Activated T-cell treated with anti-CD3 and anti-CD28 coated beads for 1 hour (primary cell): ENCODE data around the gene SLX9.
"Not testable (repeated sequence)": the region's sequence is repeated elsewhere in the genome, so short reads cannot be mapped to it uniquely, and the experiment has no call there.

Experiments
- DNase-seq: peaks from one replicate; pipeline ENCODE4 v3.0.0-alpha.2; 2020; ENCODE audit warnings: low read depth

The SLX9 gene

GRCh38 chr21:45019887-45020537 lies 80.2 kb downstream of the SLX9 start:
- no peak for DNase-seq

DNA sequence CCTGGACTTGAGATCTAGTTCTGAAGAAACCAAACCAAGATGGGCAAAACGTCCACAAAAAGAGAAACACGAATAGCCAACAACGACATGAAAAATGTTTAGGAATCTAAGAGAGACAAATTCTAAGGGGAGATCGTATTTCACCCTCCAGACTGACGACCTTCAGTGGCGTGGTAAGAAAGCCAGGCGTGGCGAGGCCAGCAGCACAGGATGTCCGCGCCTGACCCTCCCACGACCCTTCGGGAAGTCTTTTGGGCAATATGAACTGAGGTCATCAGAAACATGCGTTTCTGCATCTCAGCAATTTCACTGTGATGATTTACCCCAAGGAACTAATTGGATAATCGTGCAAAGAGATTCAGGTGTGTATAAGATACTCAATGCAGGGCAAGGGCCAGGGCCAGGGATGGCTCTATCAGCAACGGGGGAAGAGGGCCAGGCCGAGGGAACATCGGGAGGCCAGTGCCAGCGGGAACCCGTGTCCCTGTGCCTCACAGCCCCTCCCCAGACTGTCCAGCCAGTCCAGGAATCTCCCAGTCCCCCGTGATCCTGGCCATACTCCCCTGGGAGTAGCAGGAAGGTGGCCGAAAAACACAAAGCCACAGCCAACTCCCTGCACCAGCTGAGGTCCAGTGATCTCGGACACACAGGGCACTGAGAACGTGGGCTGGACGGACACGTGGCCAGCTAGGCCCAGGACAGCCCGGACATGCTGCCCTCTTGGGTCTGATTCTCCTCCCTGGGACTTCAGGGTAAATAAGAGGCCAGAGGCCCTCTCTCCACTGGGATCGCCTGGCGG lies 81.0 kb downstream of the SLX9 start:
- DNase-seq, result no peak

- no peak for DNase-seq
Observed at GRCh38 chr21:45021428-45022347, 81.9 kb downstream of the SLX9 start.

DNA sequence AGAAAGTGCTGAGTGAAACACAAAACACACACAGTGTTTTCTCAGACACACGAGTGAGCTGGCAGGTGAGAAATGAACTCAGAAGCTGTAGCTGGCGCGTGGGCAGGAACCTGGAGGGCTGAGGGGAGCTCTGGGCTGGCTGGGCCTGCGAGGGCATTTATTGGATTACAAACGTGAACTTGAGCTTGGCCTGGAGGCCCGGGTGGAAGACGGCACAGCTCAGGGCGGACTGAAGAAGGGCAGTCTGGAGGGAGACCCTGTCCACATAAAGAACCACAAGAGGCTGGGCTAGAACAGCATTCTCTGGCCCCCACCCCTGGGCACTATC lies 82.5 kb downstream of the SLX9 start:
- no peak for DNase-seq

- no peak for DNase-seq
Observed at GRCh38 chr21:45022736-45023135, 82.9 kb downstream of the SLX9 start.

DNA sequence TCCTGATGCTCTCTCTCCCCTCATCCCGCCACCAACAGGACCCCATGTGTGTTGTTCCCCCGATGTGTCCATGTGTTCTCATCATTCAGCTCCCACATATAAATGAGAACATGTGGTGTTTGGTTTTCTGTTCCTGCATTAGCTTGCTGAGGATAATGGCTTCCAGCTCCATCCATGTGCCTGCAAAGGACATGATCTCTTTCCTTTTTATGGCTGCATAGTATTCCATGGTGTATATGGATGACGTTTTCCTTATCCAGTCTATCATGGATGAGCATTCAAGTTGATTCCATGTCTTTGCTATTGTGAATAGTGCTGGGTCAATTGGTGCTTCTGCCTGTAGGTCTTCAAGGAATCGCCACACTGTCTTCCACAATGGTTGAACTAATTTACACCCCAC lies 84.7 kb downstream of the SLX9 start:
- DNase-seq, result not testable (repeated sequence)

DNA sequence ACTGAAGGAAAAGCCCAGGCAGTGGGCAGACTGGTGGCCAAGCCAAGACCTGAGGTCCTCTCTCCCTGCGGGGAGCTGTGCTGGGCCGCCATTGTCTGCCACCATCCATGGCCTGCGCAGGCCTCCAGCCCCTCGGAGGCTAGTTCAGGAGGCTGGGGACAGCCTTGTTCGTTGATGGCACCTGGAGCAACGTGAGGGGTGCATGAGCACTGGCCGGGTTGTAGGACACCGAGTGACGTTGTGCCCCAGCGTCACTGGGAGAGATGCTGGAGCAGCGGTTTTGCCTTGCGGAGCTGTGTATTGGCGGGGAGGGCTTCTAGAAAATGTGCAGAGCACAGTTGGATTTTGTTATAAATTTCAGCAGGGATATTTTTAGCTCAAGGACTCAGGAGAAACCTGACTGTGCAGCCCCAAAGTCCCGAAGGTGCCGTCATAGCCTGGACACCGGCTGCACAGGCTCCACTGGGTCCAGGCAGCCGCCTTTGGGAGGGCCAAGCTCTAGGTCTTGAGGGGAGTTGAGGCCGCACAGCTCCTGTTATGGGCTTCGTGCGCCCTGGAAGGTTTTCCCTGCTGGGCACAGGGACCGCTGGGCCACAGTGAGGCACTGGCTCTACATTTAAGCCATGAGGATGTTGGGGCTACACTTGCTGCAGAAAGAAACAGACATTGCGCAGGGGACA lies 86.4 kb downstream of the SLX9 start:
- DNase-seq, result no peak
